ENCODE data around the gene IGSF6. TPM values are rescaled to one million over a fixed set of nuclear protein-coding genes. Genes with fewer than 3 reads are reported as not detected.
"Not testable (repeated sequence)": the region's sequence is repeated elsewhere in the genome, so short reads cannot be mapped to it uniquely, and the experiment has no call there.

The IGSF6 gene
- total and polyA plus RNA-seq, 2 donors (not counting 1 experiment from before 2014, with no cell fraction given), result 0.33 to 1.3 TPM

GRCh38 chr16:21650521-21650920 lies 1.9 kb downstream of the IGSF6 start:
- CTCF ChIA-PET, result interaction anchor here (1.9 to 10.2 kb wide), 3 partner anchors 6 to 67 kb away, joined by 8 to 159 read pairs (median 11); no protein-coding TSS in a partner anchor

GRCh38 chr16:21649826-21650406 lies 2.5 kb downstream of the IGSF6 start:
- peaks cover 77% of the 10 kb centered on the region for H3K4me1 Mint-ChIP-seq
- H3K27me3 ChIP-seq (replicated peaks in 1 of 4; ENCODE audit: control extremely low read depth in 1 of 4, control insufficient read depth in 3 of 4, insufficient read depth in 4 of 4, low read length in 3 of 4); H3K9me3 ChIP-seq (ENCODE audit: control extremely low read depth in 1 of 3, control insufficient read depth in 2 of 3, insufficient read depth in 1 of 3, low read length in 2 of 3); H3K4me3 Mint-ChIP-seq; ATAC-seq (ENCODE audit: low read depth); H3K36me3 ChIP-seq (replicated peaks in 1 of 2; ENCODE audit: control extremely low read depth in 1 of 2, control insufficient read depth in 1 of 2, extremely low read depth in 1 of 2, insufficient read depth in 2 of 2, low read length in 1 of 2); POLR2A ChIA-PET; H3K9me3 Mint-ChIP-seq (ENCODE audit: insufficient read depth); H3K27me3 Mint-ChIP-seq; DNase-seq; H3K27ac Mint-ChIP-seq; H3K27ac ChIP-seq (ENCODE audit: low read length in 2 of 2); H3K9ac ChIP-seq (ENCODE audit: low read length); H2AFZ ChIP-seq (ENCODE audit: insufficient read depth, low read depth, low read length, poor library complexity, severe bottlenecking); H4K20me1 ChIP-seq (ENCODE audit: control insufficient read depth, insufficient read depth, low read length, poor library complexity, severe bottlenecking): not testable (repeated sequence)
- WGBS (ENCODE audit: insufficient coverage), result 92% methylated on average over 8 of the region's 12 CpGs
- H3K4me2 ChIP-seq (replicated peaks; ENCODE audit: low read depth, low read length, poor library complexity, severe bottlenecking), result peak overlapping the region; percentile 11
- intact Hi-C loops (cut with micrococcal nuclease), result loop anchor here (5.0 to 10.0 kb wide), 3 partner anchors 302 to 1785 kb away; partner anchors contain the start of gene UQCRC2
- CTCF ChIA-PET, result interaction anchor here (0.9 to 10.2 kb wide), 4 partner anchors 7 to 66 kb away, joined by 3 to 159 read pairs (median 10); no protein-coding TSS in a partner anchor
- H3K4me3 ChIP-seq (ENCODE audit: control extremely low read depth in 1 of 5, extremely low read depth in 1 of 5, insufficient read depth in 1 of 5, low read depth in 2 of 5, low read length in 4 of 5), result peak overlapping the region in 1 of 5 experiments; percentile 59
- H3K4me1 ChIP-seq (ENCODE audit: control insufficient read depth in 2 of 2, insufficient read depth in 2 of 2, low read length in 2 of 2), result peaks cover 74 to 80% of the 10 kb centered on the region in 2 donors
- H3K79me2 ChIP-seq (ENCODE audit: control insufficient read depth, insufficient read depth, low read length), result peaks cover 24% of the 10 kb centered on the region

More at GRCh38 chr16:21650521-21650920, 1.9 kb downstream of the IGSF6 start:
- DNase-seq, result peak; percentile 44
- TF ChIP-seq EZH2 (IDR thresholded peaks at IDR 0.05; ENCODE audit: borderline replicate concordance, insufficient read depth, low read depth, low read length, poor library complexity, severe bottlenecking) (no peak), CTCF (IDR thresholded peaks at IDR 0.05) (no peak)
- Mint-ChIP-seq H3K27ac (peak overlapping the region; percentile 70), H3K4me1 (peaks cover 78% of the 10 kb centered on the region), H3K4me3 (no peak overlapping the region), H3K27me3 (no peaks in the 10 kb centered on the region), H3K9me3 (ENCODE audit: insufficient read depth) (no peaks in the 10 kb centered on the region)
- Histone ChIP-seq H2AFZ (ENCODE audit: insufficient read depth, low read depth, low read length, poor library complexity, severe bottlenecking) (no peak overlapping the region), H3K4me1 (ENCODE audit: control insufficient read depth in 2 of 2, insufficient read depth in 2 of 2, low read length in 2 of 2) (peaks cover 71 to 76% of the 10 kb centered on the region in 2 donors), H3K27me3 (replicated peaks in 1 of 4; ENCODE audit: control extremely low read depth in 1 of 4, control insufficient read depth in 3 of 4, insufficient read depth in 4 of 4, low read length in 3 of 4) (no peaks in the 10 kb centered on the region), H4K20me1 (ENCODE audit: control insufficient read depth, insufficient read depth, low read length, poor library complexity, severe bottlenecking) (no peaks in the 10 kb centered on the region), H3K9ac (ENCODE audit: low read length) (no peak overlapping the region), H3K4me3 (ENCODE audit: control extremely low read depth in 1 of 5, extremely low read depth in 1 of 5, insufficient read depth in 1 of 5, low read depth in 2 of 5, low read length in 4 of 5) (peak overlapping the region in 1 of 5 experiments; percentile 59), H3K36me3 (replicated peaks in 1 of 2; ENCODE audit: control extremely low read depth in 1 of 2, control insufficient read depth in 1 of 2, extremely low read depth in 1 of 2, insufficient read depth in 2 of 2, low read length in 1 of 2) (peaks cover 0 to 5% of the 10 kb centered on the region in 2 experiments), H3K4me2 (replicated peaks; ENCODE audit: low read depth, low read length, poor library complexity, severe bottlenecking) (peak overlapping the region; percentile 5), H3K27ac (ENCODE audit: low read length in 2 of 2) (no peak overlapping the region), H3K9me3 (ENCODE audit: control extremely low read depth in 1 of 3, control insufficient read depth in 2 of 3, insufficient read depth in 1 of 3, low read length in 2 of 3) (no peaks in the 10 kb centered on the region), H3K79me2 (ENCODE audit: control insufficient read depth, insufficient read depth, low read length) (peaks cover 22% of the 10 kb centered on the region)
- intact Hi-C loops (cut with micrococcal nuclease), result no loop called here
- no CpG with 5 or more reads among the region's 1 CpG for WGBS (ENCODE audit: insufficient coverage)
- ATAC-seq (ENCODE audit: low read depth), result no peak
- POLR2A ChIA-PET, result interaction anchor here (0.6 kb wide), 1 partner anchor 1974 kb away, joined by 3 read pairs; no protein-coding TSS in a partner anchor

Data from B cell (primary cell).